HL-60 (cell line): ENCODE results near the gene AP2A2.

Experiments
- DNase-seq, 2 experiments: peaks; one replicate each; pipeline ENCODE4 v3.0.0-alpha.2; 2010 to 2020; ENCODE audit warnings: low read depth in 1 of 2, low spot score in 1 of 2
- H3K27ac ChIP-seq: fragments of 250-450 bp; sonication (Bioruptor Pico); replicated peaks from 2 replicates; pipeline ENCODE4 v1.5.1; 2020; ENCODE audit warnings: mild to moderate bottlenecking, moderate library complexity
- H3K27me3 ChIP-seq: fragments of 250-450 bp; sonication (Bioruptor Pico); 2 replicates; pipeline ENCODE4 v1.5.1; 2021; ENCODE audit warnings: mild to moderate bottlenecking, moderate library complexity; ENCODE audit not compliant: insufficient read depth, poor library complexity, severe bottlenecking
- H3K4me3 ChIP-seq: replicated peaks from 2 replicates; pipeline ENCODE4 v1.5.1; 2011; ENCODE audit warnings: mild to moderate bottlenecking, control low read depth, low read length; ENCODE audit not compliant: insufficient read depth
- GABPA ChIP-seq: IDR thresholded peaks from 2 replicates; pipeline ENCODE4 v1.6.1; 2012; ENCODE audit warnings: low read depth
- POLR2AphosphoS5 ChIP-seq: IDR thresholded peaks from 2 replicates; pipeline ENCODE4 v1.6.1; 2012; ENCODE audit warnings: low read depth
- SPI1 ChIP-seq: IDR thresholded peaks from 2 replicates; pipeline ENCODE4 v1.6.1; 2012; ENCODE audit warnings: low read depth, mild to moderate bottlenecking, borderline replicate concordance
- TF ChIP-seq, protein P1 (sequence below): IDR thresholded peaks from 2 replicates; pipeline ENCODE4 v1.6.1; 2012; ENCODE audit warnings: low read depth; ENCODE audit not compliant: insufficient replicate concordance
- TF ChIP-seq, protein P2 (sequence below): IDR thresholded peaks from one replicate; pipeline ENCODE4 v1.5.1; 2011; ENCODE audit warnings: low read length, control low read depth, inconsistent platforms; ENCODE audit not compliant: insufficient read depth

Gene AP2A2

DNA sequence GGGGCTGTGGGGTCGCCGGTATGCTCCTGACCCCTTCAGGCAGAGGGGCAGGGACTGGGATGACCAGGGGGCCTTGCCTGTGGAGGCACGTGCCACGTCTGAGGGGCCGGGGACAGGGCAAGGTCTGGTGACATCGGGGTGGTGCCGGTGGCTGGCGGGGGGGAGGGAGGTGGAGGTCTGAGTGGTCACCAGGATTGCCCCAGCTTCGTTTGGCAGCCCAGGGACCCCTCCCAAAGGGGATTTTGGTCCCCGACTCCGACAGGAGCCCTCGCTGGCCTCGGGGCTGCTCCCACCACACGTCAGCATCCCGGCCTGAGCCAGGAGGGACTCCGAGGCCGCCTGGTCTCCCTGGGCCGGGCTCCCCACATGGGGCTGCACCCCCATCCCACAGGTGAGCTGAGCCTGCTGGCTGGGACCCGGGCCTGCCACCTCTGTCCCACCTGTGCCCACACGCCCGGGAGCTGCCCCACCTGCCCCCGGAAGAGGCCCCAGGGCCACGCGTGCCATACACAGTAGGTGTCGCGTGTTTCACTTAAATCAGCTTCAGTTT is 111.9 kb downstream of the AP2A2 start:
- Histone ChIP-seq H3K4me3 (no peak overlapping the region), H3K27me3 (no peaks in the 10 kb centered on the region), H3K27ac (no peak overlapping the region)
- TF ChIP-seq, protein P1, sequence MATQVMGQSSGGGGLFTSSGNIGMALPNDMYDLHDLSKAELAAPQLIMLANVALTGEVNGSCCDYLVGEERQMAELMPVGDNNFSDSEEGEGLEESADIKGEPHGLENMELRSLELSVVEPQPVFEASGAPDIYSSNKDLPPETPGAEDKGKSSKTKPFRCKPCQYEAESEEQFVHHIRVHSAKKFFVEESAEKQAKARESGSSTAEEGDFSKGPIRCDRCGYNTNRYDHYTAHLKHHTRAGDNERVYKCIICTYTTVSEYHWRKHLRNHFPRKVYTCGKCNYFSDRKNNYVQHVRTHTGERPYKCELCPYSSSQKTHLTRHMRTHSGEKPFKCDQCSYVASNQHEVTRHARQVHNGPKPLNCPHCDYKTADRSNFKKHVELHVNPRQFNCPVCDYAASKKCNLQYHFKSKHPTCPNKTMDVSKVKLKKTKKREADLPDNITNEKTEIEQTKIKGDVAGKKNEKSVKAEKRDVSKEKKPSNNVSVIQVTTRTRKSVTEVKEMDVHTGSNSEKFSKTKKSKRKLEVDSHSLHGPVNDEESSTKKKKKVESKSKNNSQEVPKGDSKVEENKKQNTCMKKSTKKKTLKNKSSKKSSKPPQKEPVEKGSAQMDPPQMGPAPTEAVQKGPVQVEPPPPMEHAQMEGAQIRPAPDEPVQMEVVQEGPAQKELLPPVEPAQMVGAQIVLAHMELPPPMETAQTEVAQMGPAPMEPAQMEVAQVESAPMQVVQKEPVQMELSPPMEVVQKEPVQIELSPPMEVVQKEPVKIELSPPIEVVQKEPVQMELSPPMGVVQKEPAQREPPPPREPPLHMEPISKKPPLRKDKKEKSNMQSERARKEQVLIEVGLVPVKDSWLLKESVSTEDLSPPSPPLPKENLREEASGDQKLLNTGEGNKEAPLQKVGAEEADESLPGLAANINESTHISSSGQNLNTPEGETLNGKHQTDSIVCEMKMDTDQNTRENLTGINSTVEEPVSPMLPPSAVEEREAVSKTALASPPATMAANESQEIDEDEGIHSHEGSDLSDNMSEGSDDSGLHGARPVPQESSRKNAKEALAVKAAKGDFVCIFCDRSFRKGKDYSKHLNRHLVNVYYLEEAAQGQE = no peak
- TF ChIP-seq POLR2AphosphoS5 (no peak), SPI1 (no peak), GABPA (no peak)
- TF ChIP-seq, protein P2, sequence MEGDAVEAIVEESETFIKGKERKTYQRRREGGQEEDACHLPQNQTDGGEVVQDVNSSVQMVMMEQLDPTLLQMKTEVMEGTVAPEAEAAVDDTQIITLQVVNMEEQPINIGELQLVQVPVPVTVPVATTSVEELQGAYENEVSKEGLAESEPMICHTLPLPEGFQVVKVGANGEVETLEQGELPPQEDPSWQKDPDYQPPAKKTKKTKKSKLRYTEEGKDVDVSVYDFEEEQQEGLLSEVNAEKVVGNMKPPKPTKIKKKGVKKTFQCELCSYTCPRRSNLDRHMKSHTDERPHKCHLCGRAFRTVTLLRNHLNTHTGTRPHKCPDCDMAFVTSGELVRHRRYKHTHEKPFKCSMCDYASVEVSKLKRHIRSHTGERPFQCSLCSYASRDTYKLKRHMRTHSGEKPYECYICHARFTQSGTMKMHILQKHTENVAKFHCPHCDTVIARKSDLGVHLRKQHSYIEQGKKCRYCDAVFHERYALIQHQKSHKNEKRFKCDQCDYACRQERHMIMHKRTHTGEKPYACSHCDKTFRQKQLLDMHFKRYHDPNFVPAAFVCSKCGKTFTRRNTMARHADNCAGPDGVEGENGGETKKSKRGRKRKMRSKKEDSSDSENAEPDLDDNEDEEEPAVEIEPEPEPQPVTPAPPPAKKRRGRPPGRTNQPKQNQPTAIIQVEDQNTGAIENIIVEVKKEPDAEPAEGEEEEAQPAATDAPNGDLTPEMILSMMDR = no peak
- no peak for DNase-seq

DNA sequence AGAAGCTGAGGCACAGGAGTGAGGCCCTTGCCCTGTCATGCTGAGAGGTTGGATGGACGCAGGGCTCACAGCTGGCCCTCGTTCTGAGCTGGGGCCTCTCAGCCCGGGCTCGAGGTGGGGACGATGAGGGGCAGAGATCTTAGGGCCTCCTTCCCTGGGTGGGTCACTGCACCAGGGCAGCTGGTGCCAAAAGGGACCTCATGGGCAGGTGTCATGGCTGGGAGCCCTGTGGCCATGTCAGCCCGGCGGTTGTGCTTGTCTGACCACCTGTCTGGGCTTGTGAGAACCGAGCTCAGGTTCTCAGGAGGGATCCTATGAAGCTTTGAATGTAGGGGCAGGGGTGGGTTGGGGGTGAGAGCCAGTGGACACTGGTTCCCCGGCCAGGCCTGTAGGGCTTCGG is 112.7 kb downstream of the AP2A2 start:
- DNase-seq = no peak
- Histone ChIP-seq H3K27me3 (no peaks in the 10 kb centered on the region), H3K4me3 (no peak overlapping the region), H3K27ac (no peak overlapping the region)
- TF ChIP-seq SPI1 (no peak), GABPA (no peak), POLR2AphosphoS5 (no peak)
- TF ChIP-seq, protein P2 = no peak
- TF ChIP-seq, protein P1 = no peak

DNA sequence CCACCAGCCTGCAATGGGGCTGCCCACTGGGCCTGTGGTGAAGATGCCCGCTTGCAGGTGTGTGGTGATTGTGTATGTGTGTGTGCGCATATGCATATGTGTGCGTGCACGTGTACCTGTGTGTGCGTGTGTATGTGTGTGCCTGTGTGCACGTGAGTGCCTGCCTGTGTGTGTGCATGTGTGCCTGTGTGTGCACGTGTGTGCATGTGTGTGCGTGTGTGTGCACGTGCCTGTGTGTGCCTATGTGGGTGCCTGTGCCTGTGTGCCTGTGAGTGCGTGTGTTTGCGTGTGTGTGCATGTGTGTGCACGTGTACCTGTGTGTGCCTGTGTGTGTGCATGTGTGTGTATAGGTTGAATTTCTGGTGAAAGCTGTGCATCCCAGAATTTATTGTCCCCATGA is 113.3 kb downstream of the AP2A2 start:
- DNase-seq = no peak
- no peaks in the 10 kb centered on the region for H3K27me3 ChIP-seq
- no peak overlapping the region for H3K4me3 ChIP-seq
- TF ChIP-seq, protein P1 = no peak
- TF ChIP-seq GABPA (no peak), POLR2AphosphoS5 (no peak), SPI1 (no peak)
- TF ChIP-seq, protein P2 = no peak
- H3K27ac ChIP-seq = no peak overlapping the region
